Ureter (tissue), 1 donor: Measurements from ENCODE around the gene FRMD4A. TPM values are rescaled to one million over a fixed set of nuclear protein-coding genes. Genes with fewer than 3 reads are reported as not detected.

Experiments
- DNase-seq: peaks from one replicate; pipeline ENCODE4 v3.0.0-alpha.2; 2020; ENCODE audit warnings: low spot score
- total RNA-seq: library from RNA; stranded (reverse); gene quantifications from one replicate; pipeline ENCODE4 v1.2.4, GENCODE V29; 2023
- donor health status: DM: yes; HTN: yes; CAD: no.

FRMD4A gene
- total RNA-seq, 1 donor from 2014 or later = 37.9 TPM

DNA sequence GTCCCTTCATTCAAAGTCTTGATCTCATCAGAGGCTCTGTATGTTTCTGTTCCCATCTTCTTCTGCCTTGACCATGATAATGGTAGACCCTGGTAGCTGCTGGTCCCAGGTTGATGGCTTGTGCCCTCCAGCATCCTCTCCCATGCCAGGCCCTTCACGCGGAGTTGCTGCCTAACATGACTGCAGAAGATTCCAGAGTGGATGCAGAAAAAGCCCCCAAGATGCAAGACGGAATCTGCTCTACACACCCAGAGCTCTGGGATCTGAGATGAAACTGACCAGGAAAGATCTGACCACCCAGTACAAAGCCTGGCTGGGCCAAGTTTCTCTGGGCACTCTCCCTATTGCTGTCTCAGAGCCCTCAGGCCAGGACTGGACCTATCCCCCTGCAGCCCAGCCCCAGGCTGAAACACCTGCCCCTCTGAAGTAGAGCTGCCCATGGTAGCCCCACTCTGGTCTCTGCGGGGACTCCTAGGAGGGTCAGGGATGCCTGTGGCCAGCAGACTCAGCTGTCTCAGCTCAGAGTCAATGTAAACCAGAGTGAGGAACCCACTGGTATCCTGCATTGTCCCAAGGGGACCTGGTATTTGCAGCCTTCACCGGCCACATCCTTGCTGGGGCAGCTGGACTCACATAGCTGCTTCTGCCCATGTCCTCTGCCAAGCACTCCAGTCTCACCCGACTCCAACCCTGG is 9.5 kb upstream of the FRMD4A start:
- no peak for DNase-seq

DNA sequence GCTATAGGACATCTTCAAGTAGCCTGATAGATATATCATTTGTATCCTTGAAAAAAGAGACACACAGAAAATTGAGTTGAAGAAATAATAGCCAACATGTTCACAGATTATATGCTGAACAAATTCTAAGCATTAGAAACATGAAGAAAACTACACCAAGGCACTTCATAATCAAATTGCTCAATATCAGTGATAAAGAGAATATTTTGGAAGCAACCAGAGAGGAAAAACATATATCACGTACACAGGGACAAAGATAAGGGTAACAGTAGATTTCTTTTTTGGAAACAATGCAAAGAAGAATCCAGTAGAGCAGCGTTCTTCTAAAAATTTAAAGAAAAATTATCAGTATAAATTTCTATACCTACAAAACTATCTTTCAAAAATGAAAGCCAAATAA is 6.0 kb upstream of the FRMD4A start:
- DNase-seq = no peak

DNA sequence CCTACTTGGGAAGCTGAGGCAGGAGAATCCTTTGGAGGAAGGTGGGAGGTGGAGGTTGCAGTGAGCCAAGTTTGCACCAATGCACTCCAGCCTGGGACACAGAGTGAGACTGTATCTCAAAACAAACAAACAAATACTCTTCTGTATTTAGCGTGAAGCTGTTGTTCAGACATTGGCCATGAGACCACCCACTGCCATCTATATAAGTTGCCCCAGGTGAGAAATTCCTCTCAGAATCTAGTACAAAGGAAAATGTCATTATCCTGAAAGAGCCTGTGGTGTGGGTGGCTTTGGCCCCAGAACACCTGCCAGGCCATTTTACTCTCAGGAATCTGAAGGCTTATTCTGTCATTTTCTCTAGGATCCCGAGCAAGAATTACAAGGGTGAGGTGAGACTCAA is 4.0 kb upstream of the FRMD4A start:
- DNase-seq = no peak

DNA sequence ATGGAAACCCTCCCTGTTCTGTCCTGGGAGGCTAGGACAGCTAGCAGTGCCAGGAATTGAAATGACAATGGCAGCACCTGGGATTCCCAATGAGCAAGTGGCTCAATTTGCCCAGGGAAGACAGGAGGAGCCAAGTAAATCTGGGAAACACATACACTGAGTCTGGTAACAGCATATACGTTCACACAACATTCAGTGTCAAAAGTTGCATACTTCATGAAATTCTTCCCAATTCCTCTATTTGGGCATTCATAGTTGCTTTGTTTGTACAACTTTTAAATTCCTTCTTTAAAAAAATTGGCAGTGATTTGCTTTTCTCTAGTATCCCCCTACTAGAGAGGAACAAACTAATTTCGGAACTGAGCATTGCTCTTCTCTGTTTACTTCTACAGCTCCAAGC is 2.9 kb upstream of the FRMD4A start:
- DNase-seq = no peak

DNA sequence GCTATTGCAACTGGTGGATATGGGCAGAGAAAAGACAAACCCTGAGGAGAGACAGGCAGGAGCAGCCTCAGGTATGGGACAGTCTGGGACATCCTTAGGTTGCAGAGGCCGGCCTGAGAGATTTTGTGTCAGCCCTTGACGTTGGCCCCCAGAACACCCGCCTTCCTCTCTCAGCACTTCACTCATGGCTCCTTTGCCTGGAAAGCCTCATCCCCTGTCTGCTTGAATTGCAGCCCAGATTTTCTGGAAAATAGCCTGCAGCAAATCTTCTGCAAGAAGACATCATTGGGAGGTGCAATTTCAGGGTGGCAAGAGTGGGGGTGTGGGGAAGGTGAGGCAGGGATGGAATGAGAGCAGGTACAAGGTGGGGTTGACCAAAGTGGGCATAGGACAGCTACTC is 2.2 kb upstream of the FRMD4A start:
- no peak for DNase-seq

DNA sequence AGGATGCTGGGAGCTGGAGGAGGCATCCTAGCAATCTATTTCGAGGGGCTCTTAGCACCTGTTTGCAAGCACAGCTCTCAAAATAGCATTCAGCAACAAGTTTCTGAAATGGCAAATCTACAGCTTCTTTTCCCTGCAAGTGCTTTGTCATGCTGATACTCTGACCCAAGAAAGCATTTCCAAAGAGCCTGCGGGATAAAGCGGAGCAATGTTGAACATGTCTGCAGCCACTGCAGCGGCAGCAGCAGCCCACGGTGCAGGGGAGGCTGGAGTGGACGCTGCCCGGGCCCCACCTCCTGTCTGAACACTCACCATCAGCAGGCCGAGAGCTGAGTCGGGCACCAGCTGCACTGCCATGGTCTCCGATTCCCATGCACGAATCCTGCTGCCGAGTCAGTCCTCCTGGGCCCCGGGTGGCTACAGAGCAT is 964 bp downstream of the FRMD4A start:
- DNase-seq = no peak

DNA sequence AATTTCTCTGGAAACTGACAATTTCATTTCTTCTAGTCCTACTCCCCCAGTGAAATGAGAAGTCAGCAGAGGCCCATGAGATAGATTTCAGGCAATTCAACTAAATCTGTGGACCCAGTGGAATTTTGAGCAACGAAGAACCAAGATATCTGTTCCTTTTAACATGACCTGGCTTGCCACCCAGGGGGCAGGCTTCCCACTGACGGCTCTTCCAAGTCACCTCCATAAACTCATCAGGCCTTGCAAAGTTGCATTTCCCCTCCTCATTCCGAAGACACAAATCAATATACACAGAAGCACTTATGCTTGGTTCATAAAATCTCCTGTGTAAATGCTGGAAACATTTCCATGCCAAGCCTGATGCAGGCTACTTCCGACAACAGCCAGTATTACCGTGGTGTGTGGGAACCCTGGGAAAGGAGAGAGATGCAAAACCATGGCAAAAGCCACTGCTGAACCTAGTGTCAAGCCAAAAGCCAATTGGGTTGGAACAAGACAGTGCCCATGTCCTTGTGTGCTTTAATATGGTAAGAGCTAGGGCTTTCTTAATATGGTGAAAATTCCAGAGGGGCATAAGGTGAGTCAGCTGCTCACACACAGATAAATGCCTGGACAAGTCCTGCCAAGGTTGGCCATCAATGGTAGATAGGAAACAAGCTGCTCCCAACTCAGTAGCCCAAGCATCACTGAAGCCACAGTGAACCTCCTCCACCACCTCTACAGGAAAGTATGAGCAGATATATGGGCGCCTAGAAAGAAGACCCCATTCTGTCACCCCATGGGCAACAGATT is 1.6 kb downstream of the FRMD4A start:
- DNase-seq = no peak

DNA sequence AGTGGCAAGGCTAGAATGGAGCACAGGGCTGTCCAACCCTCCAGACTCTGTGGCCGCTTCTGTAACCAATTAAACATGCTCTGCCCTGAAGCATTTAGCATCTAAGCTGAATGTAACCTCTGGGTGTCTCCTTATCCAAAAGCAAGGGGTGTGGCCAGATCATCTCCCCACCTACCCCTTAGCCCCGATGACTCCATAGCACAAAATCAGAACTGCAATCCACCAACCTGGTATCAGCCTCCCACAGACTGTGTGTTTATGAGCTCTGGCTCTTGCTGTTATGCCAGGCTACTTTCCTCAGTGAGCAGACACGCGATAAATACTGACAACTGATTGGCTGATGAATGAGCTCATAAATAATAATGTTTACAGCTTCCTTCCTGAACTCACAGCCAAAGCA is 3.2 kb downstream of the FRMD4A start:
- no peak for DNase-seq

DNA sequence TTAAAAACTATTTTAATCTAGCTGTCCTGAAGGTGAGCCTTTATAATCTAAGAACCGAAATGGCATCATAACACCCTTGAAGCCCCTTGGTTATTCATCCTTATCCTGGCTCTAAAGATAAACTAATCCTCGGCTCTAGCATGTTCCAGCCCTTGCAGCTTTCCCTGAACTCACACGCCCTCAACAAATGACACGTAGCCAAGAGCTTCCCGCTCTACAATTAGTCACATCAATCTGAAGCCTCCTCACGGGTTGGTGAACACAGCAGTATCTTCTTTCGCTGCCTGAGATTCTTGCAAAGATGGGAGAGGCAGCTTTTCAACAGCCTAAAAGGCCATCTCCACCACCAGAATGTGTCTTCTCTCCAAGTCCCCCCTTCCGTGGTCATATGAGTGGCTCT is 4.1 kb downstream of the FRMD4A start:
- DNase-seq = no peak

DNA sequence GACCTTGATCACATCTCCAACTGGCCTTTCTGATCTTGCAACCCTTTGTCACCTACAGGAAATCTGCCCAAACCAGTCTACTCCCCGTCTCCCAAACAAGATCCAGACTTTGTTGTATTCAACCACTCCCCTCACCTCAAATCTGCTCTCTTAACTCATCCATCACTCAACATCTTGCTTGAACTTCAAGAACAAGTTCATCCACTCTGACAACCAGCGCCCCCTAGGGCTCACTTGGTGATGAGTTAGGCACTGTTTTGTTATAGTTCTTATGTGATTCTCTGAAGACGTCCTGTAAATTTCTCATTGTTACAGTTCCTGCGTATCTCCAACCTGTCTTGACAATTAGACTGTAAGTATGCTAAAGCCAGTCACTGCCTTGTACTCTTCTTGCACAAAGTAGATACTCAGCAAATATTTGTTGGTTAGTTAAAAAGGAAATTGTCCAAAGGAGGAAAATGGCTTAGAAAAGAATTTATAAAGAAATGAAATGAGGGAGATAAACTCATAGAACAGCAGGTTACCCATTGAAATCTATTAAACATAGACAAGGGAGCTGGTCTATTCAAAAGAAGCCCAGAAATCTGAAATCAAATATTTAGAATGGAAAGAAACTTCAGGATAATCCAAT is 5.3 kb downstream of the FRMD4A start:
- DNase-seq = no peak

DNA sequence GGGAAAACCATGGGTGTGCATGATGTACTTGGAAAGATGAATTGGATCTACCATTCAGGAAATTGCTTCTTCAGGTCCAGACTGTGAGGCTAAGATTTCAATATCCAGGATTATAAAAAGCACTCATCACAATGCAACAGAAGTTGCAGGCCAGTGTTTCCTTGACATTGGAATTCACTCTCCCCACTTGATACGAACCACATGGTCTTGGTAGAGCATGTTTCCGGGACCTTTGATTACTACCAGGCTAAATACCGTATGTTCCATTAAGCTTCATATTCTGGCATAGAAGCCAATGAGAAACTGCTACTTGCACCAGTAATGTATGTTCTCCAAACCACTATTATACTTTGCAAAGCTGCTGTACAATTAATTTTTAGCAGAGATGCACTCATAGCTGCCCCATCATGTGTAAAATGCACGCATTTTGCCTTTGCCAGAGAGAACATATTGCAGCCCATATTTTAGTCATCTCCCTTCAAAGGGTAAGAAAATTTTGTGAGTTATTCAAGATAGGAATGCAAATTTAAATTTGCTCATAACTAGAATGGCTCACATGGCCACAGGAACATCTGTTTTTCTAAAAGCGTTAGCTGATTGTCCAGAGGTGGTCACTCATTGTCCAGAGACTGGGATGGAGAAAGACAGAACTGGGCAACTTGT is 8.1 kb downstream of the FRMD4A start:
- DNase-seq = no peak

DNA sequence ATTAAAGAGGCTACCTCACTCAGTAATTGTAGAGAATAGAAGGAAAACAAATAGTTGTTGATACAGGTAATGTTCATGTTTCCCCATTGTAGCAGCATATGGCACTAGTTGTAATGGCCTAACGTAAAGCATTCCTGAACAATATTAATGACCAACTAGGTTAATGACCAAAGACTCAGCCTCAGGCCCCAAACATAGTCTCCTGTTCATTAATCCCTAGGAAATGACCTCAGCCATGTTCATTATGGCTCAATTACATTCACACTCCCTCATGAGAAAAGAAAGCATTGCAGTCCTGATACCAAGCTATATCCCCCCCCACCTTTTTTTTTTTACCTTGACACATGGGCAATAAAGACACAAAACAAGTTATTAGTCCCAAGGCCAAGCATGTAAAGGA is 12.7 kb downstream of the FRMD4A start:
- DNase-seq = no peak

DNA sequence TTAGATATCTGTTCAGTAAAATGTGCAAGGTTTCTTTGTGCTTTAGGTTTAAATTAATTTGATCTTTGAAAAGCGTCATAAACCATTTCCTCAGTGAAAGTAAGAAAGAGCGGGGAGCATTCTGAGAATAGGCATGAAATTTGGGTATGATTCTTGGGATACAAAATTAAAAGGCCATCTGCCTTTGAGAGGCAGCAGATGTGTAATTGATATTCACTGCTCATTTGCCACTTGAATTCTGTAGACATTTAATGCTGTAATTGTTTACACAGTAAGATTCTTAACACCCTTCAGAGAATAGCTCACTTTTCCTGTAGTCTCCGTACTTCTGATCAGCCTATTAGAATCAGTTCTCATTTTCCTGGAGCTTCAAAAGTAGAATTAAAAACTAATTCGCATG is 18.7 kb downstream of the FRMD4A start:
- no peak for DNase-seq

DNA sequence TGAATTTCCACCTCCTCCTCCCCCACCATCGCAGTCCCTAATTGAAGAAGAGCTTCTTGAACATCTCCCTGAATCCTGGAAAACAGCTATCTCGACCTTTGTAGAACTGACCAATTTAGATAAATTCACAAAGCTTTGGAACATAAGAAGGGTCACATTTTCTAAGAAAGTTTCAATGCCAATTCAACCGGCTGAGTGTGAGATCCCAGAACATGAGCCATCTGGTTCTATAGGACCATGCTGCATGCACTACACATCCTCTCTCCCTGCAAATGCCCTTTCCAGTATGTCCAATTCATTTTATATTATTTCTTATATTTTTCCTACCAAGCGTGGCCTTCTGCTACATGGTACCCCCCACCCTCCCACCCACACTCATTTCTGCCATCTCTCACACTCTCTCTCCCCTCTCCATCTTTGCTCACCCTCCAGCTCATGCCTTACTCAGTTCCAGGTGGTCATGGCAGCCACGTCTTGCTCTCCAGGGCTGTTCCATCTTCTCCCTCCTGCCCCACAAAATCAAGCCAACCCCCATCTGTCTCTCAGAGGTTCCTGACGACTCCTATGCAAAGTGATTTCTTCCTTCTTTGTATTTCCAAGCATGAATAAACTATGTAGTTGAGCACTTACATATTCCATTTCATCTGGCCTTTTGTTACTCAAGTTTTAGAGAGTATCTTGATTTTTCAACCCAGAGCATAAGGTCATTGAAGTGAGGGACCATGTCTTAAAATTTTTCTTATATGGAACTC is 19.3 kb downstream of the FRMD4A start:
- DNase-seq = no peak

DNA sequence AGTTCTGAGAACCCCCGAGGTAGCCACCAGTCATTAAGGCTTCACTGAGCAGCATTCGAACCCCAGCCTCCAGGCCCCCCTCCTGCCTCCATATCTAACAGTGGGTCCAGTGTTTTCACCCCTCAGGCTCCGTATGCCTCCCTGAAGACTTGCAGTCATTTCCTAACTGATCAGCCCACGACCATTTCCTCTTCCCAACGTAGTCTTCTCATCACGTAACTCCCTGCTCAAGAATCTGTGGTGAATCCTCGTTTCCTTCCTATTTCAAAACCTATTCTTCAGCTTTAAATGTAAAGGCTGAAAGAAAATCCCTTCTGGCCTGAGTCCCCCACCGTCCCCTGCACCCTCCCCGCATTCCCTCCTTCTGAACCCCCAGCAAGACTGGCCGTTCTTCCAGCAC is 21.1 kb downstream of the FRMD4A start:
- DNase-seq = no peak

DNA sequence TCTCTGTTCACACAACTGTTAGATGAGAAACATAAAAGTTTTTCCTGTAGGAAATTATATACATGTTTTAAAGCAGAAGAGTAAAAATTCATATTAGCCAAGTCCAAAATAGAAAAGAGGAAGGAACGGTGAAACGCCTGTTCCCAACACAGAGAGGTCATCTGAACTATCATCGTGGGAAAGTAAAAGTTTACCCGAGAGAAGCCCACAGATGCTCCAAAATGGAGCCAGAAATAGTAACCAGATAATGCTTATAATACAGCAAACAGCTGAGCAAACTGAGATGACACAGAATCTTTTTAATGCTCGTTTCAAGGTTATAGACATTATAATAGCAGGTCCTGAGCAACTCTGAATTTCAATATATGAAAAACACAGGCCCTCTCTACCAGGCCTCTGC is 24.5 kb downstream of the FRMD4A start:
- DNase-seq = no peak

DNA sequence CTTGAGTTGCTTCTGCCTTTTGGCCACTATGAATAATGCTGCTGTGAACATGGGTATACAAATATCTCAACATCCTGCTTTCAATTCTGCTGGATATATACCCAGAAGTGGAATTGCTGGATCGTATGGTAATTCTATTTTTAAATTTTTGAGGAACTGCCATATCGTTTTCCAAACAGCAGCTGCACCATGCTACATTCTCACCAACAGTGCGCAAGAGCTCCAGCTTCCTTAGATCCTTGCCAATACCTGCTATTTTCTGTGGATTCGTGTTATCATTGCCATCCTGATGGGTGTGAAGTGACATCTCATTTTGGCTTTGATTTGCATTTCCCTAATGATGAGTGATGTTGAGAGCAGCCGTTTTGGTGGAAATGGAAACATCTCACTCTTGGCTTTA is 26.7 kb downstream of the FRMD4A start:
- DNase-seq = no peak

DNA sequence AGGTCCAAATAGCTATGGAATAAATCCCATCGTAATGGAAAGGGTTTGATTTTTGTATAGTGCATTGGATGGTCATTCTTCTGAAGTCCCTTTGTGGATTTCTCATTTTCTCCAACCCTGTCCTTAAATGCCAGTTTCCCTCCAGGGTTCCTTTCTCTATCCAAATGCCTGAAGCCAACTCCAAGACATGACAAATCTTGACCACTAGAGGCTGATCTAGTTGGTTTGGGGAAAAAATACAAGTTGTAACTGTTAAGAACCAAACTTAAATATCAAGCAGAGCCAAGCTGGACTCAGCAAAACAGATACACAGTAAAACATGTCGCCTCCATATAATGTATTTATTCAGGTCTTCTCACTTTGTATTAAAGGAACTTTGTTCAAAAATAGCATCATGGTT is 28.7 kb downstream of the FRMD4A start:
- no peak for DNase-seq

DNA sequence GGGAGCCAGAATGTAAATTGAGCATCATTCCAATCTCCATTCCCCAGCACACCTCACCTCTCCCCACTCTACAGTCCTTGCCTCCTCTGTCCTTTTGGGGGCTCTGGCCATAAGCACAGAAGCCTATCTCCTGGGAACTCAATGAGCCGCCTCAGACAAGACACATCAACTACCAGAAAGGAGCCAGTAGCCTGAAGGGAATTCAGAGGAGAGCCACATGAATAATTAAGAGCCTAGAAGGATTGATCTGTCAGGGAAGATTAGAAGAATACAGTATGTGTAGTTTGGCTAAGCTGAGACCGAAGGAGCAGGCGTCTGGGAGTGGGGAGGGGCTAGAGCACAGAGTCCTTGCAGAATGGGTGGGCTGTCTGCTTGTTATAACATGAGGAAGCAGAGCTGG is 31.2 kb downstream of the FRMD4A start:
- DNase-seq = no peak

DNA sequence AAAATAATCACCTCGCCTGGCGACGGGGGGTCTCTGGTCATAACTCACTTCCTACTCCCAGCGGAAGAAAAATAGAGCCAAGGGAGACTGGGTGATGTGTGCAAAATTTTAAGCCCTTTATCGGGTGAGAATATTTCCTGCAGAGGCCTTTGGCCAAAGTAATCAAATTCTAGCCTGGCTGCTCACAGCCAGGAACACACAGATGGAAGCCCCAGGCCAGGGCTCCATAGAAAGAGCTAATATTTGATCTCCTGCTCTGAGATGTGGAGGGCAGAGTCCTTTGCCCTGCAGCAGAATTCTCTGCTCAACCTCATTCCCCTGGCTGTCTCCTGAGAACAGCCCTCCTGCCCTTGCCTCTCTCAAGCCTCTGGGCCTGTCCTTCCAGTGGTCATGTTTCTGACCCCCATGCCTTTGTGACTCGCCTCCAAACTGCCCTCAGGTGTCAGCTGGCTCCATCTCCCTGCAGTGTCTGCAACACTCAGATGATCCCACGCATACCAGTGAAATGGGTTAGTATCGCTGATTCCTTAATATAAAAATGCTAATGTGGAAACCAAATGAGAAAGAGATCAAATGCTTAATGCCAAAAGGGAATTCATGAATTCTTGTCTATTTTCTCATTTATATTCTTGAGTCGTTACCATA is 34.5 kb downstream of the FRMD4A start:
- no peak for DNase-seq

DNA sequence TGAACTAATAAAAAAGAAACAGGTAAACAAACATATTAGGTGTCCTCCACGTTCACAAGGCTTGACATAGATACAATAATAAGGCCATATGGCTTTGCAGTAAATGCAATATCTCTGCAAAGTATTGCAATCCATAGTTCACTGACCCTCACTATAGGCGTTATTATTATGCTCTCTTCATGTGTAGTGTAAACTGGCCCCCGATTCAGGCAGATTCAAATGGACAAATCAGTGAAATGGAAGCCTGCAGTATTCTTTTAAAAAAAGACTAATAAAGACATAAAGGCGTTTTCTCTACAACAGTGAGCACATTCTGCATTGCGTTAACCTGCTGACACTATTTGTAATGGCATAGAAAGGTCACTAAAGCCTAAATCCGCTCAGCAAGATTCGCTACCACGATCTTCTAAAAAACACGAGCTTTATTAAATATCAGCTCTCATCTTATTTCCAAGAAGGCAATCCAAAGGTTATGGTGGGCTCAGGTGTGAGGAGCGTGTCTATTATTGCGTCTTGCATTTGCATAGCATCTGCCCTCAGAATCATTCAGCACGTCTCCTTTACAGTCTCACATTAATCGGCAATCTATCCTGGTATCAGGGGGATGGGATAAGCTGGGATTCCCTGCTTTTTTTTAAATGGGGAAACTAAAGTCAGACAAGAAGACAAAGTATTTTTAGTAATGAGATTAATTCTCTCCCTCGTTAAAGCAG is 36.2 kb downstream of the FRMD4A start:
- DNase-seq = no peak
